Activated T-helper 1 cell treated with anti-CD3 and anti-CD28 coated beads, Interleukin-2, amount 50 U/mL, for 16 hours (primary cell): Measurements from ENCODE around the gene MS4A18.

Source experiments
- DNase-seq, 2 donors: peaks; one replicate each; pipeline ENCODE4 v3.0.0-alpha.2; 2020; ENCODE audit warnings: low read depth in 1 of 2, low spot score in 1 of 2

MS4A18 gene

GRCh38 chr11:60785806-60786361 lies 61.4 kb downstream of the MS4A18 start:
- no peak for DNase-seq

- no peak for DNase-seq
Measured at GRCh38 chr11:60786811-60787567, 62.5 kb downstream of the MS4A18 start.

- DNase-seq, result no peak
Measured at GRCh38 chr11:60788401-60789125, 64.0 kb downstream of the MS4A18 start.

- DNase-seq, result no peak
Measured at GRCh38 chr11:60790726-60791125, 66.2 kb downstream of the MS4A18 start.

DNA sequence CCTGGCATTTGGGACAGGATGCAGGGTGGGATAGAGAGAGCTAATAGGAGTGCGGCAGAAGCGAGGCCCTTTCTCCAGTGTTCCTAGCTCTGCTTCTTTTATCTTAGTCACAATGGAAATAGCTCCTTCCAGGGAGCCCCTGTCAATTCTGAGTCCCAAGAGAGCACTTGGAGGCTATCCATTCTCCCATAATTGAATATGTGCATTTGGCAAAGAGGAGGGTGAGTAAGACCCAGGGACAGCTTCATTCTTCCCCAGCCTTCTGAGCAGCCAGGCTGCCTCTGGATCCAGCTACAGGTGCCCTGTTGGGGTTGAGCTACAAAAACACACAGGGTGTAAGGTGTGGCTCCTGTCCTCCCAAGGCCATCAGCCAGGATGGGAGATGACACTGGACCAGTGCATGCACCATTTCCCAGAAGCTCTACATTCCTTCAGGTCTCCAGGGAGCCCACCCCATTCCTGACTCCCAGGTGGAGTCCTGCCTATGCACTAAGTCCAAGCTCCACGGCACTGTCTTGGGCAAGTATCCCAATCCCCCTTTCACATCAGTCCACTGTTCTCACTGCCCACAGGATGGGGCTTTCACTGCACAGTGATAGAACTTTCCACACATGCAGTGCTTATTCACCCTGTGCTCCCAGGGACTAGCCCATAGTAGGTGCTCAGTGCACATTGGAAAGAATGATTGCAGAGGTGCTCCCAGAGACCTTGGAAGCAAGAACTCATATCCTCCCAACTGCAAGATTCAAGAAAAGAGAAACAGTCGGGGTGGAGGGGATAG lies 66.8 kb downstream of the MS4A18 start:
- DNase-seq, result no peak

- no peak for DNase-seq
Measured at GRCh38 chr11:60792521-60792920, 68.0 kb downstream of the MS4A18 start.
